COLO668 (cell line): Measurements from ENCODE around the gene GABRA5.
A peak's percentile ranks its signal among the peaks of the same experiment; 100 is the strongest.
"Not testable (repeated sequence)": the region's sequence is repeated elsewhere in the genome, so short reads cannot be mapped to it uniquely, and the experiment has no call there.

Source experiments
- DNase-seq: peaks from one replicate; lab custom pipeline; 2025; ENCODE audit not compliant: unreplicated experiment; lab: John Stamatoyannopoulos, UW

GABRA5 gene

GRCh38 chr15:26866298-26867199, at the start of gene GABRA5:
GABRA5 (plus strand) TSS chr15:26867062; CDS start chr15:26869249, 2,187 bp downstream.
- DNase-seq: peak; percentile 75

GRCh38 chr15:26831191-26831590, 35.7 kb upstream of the GABRA5 start:
- not testable (repeated sequence) for DNase-seq

GRCh38 chr15:26831951-26832350, 34.9 kb upstream of the GABRA5 start:
- DNase-seq: no peak

GRCh38 chr15:26838742-26839460, 28.0 kb upstream of the GABRA5 start:
- DNase-seq: no peak

GRCh38 chr15:26841514-26841913, 25.3 kb upstream of the GABRA5 start:
- DNase-seq: no peak

- DNase-seq: no peak
Measured at GRCh38 chr15:26841941-26842340, 24.9 kb upstream of the GABRA5 start.

- DNase-seq: no peak
Measured at GRCh38 chr15:26842391-26842790, 24.5 kb upstream of the GABRA5 start.

GRCh38 chr15:26844901-26845300, 22.0 kb upstream of the GABRA5 start:
- no peak for DNase-seq

- DNase-seq: no peak
Measured at GRCh38 chr15:26848498-26848897, 18.4 kb upstream of the GABRA5 start.

- no peak for DNase-seq
Measured at GRCh38 chr15:26850161-26850560, 16.7 kb upstream of the GABRA5 start.

GRCh38 chr15:26852980-26853379, 13.9 kb upstream of the GABRA5 start:
- no peak for DNase-seq

GRCh38 chr15:26854435-26854834, 12.4 kb upstream of the GABRA5 start:
- DNase-seq: no peak

GRCh38 chr15:26864664-26865191, 2.1 kb upstream of the GABRA5 start:
- DNase-seq: peak; percentile 55

GRCh38 chr15:26867200-26868007, 542 bp downstream of the GABRA5 start:
- peak; percentile 75 for DNase-seq

- DNase-seq: no peak
Measured at GRCh38 chr15:26868029-26868685, 1.3 kb downstream of the GABRA5 start.

- no peak for DNase-seq
Measured at GRCh38 chr15:26869628-26870027, 2.8 kb downstream of the GABRA5 start.

- no peak for DNase-seq
Measured at GRCh38 chr15:26870346-26870745, 3.5 kb downstream of the GABRA5 start.

GRCh38 chr15:26872206-26872605, 5.3 kb downstream of the GABRA5 start:
- DNase-seq: no peak

- DNase-seq: no peak
Measured at GRCh38 chr15:26873846-26874245, 7.0 kb downstream of the GABRA5 start.

GRCh38 chr15:26874774-26875475, 8.1 kb downstream of the GABRA5 start:
- DNase-seq: no peak
